GM12874 (cell line): ENCODE results near the gene SRSF12.

Experiments used
- TF ChIP-seq, protein P1 (sequence below): IDR thresholded peaks from 2 replicates; pipeline ENCODE4 v1.5.1; 2011; ENCODE audit warnings: low read depth, mild to moderate bottlenecking, control low read depth, low read length, moderate library complexity; ENCODE audit not compliant: insufficient read depth

Gene SRSF12

DNA sequence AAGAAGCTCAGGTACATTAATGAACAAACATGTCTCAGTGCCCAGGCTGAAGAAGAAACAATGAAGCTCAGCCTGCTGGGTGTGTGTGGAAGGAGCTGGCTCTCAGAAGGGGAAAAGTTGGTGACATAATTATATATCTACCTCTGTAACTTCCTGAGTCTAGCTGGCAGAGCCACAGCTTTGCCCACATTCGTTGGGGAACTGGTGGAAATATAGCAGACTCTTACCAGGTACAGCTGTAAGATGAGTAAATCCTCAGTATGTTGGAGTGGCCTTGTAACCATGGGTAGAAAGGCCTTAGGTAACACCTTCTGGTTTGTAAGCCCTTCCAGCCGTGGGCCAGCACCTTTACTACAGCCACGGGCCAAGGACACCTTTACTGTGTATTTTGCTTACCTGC is 67.2 kb downstream of the SRSF12 start:
- TF ChIP-seq, protein P1, sequence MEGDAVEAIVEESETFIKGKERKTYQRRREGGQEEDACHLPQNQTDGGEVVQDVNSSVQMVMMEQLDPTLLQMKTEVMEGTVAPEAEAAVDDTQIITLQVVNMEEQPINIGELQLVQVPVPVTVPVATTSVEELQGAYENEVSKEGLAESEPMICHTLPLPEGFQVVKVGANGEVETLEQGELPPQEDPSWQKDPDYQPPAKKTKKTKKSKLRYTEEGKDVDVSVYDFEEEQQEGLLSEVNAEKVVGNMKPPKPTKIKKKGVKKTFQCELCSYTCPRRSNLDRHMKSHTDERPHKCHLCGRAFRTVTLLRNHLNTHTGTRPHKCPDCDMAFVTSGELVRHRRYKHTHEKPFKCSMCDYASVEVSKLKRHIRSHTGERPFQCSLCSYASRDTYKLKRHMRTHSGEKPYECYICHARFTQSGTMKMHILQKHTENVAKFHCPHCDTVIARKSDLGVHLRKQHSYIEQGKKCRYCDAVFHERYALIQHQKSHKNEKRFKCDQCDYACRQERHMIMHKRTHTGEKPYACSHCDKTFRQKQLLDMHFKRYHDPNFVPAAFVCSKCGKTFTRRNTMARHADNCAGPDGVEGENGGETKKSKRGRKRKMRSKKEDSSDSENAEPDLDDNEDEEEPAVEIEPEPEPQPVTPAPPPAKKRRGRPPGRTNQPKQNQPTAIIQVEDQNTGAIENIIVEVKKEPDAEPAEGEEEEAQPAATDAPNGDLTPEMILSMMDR, result no peak

DNA sequence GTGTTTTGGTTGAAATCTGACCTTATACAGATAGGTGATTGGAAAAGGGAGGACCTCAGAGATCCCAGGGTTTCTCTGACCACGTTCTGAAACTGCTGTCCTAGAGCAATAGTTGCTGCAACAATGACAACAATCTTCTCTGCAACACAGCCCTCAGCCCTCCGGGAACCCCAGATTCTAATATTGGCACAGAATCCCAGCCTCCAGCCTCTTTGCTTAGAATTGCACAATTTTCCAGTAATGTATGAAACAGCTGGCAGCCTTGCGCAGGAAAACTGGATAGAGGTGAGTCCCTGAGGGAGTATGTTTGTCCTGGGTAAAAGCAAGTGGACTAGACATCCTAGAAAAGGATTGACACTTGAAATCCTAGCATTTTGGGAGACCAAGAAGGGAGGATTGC is 67.7 kb downstream of the SRSF12 start:
- TF ChIP-seq, protein P1, result no peak

DNA sequence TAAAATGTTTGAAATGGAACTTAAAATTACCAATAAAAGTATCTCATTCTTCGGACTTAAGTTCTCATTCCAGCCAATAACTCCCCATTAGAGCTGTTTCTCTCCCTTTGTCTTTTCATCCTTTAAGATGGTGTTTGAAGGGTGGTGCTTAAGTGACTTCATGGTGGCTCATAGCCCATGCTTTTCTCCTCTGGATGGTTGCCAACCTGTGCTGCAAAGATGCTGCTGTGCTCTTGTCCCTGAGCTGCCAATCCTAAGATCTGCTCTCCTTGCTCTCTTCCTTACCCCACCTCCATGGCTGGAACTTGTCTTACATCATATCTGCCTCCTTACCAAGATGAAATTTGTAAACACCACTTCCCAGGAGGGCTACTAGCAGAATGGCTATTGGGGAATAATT is 68.9 kb downstream of the SRSF12 start:
- TF ChIP-seq, protein P1, result no peak

DNA sequence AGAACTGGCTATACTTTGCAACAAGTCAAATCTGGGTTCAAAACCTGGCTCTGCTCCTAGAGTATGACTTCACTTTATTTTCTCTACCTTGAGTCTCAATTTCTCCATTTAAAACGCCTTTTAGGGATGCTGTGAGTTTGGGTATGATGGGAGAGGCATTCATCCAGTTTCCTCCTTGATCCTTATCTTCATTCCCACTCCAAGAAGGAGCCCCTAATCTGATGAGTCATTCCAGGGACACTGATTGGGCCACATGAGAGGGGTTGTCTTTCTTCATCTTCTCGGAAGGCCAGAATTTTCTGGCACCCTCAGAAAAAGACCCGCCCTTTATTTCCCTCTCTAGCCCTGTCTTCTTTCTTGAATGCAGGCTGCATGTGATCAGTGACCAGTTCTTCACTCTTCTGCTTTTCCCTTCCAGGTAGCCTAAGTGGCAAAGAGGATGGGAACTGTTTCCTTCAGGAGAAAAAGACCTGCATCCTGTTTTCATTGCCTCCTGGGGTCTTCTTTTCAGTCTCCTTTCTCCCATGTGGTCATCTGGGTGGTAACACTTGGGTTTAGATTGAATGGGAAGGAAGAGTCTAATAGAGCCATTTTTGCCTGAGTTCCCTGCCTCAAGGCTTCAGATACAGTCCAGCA is 69.5 kb downstream of the SRSF12 start:
- TF ChIP-seq, protein P1, result no peak

DNA sequence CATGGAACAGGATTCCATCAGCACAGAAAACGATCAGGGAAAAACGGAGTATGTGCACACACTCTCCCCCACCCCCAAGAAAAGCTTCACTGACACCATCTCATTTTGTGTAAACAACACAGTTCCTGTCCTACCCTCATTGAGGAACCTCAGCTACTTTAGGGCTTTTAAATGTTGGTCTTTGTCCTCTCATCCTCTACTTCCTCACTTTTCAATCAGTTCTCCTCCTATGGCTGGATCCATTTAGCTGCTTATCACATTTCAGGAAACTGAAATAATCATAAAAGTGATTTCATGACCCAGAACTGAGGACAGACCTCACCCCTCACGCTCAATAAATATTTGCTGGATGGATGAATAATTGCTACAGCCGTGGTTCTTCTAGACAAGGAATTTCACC is 70.4 kb downstream of the SRSF12 start:
- TF ChIP-seq, protein P1, result no peak
